Measurements from ENCODE around the gene CLPSL2.

CLPSL2 gene

DNA sequence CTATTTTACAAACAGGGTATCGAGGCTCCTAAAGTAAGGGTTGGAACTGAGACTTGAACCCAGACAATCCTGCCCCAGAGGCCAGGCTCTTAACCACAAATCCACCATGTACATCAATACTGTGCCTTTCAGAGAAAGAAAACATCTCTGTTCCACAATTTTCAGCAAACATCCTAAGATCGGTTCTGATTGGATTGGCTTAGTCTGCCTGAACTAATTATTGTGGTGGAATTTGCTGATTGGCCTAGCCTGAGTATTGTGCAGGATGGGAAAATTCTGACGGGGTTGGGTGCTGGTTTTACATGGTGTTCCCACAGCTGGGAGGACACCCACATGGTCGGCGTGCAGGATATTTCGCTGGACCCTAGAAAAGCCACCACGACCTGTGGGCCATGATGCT is 4.3 kb downstream of the CLPSL2 start, which contains the start of gene CLPSL1:
TSS of gene CLPSL1 (plus strand) at position 301 of the 400 bp plus-strand sequence. CDS start at position 393, 92 bp downstream.
- Histone ChIP-seq H3K4me3 (ENCODE audit: insufficient read length, low read depth) (no peak within 1 kb of the TSS), H3K9ac (ENCODE audit: insufficient read length, low read depth) (peak within 1 kb of the TSS; percentile 4), H3K27me3 (ENCODE audit: insufficient read depth, insufficient read length) (peaks cover 3% of the 10 kb centered on the region), H3K9me3 (ENCODE audit: insufficient read depth, low read length) (no peaks in the 10 kb centered on the region), H3K36me3 (ENCODE audit: insufficient read depth, insufficient read length, low read length) (no peaks in the 10 kb centered on the region), H3K4me1 (ENCODE audit: insufficient read depth, insufficient read length) (no peaks in the 10 kb centered on the region)
- no peak for DNase-seq (ENCODE audit: low read depth, low spot score)
- TF ChIP-seq SUZ12 (IDR thresholded peaks at IDR 0.05; ENCODE audit: extremely low read depth, insufficient read depth, insufficient read length), result no peak
- no peak for TF ChIP-seq YY1 (IDR thresholded peaks at IDR 0.05; ENCODE audit: insufficient read depth, insufficient read length)
- no peak for TF ChIP-seq ZNF274 (IDR thresholded peaks at IDR 0.05; ENCODE audit: low read depth, low read length)

DNA sequence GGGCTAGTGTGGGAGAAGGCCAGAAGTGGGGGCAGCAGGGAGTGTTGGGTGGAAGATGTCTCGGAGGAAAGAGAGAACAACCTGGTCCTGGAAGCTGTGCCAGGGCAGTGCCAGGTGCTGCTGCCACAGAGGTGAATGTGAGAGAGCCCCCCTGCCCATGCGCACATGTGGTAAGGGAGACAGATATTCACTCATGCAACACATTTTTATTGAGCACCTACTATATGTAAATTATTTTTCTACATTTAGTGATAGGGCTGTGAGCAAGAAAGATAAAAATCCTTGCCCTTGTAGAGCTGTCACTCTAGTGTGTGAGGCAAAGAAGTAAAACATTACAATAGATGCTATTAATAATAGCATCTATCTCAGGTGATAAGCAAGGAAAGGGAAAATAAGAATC is 4.9 kb downstream of the CLPSL2 start:
- H3K4me3 ChIP-seq (ENCODE audit: insufficient read length, low read depth), result no peak overlapping the region
- H3K9ac ChIP-seq (ENCODE audit: insufficient read length, low read depth), result no peak overlapping the region
- H3K27me3 ChIP-seq (ENCODE audit: insufficient read depth, insufficient read length), result peaks cover 3% of the 10 kb centered on the region
- TF ChIP-seq ZNF274 (IDR thresholded peaks at IDR 0.05; ENCODE audit: low read depth, low read length) (no peak), YY1 (IDR thresholded peaks at IDR 0.05; ENCODE audit: insufficient read depth, insufficient read length) (no peak), SUZ12 (IDR thresholded peaks at IDR 0.05; ENCODE audit: extremely low read depth, insufficient read depth, insufficient read length) (no peak)
- DNase-seq (ENCODE audit: low read depth, low spot score), result no peak
- no peaks in the 10 kb centered on the region for H3K9me3 ChIP-seq (ENCODE audit: insufficient read depth, low read length)
- no peaks in the 10 kb centered on the region for H3K36me3 ChIP-seq (ENCODE audit: insufficient read depth, insufficient read length, low read length)
- no peaks in the 10 kb centered on the region for H3K4me1 ChIP-seq (ENCODE audit: insufficient read depth, insufficient read length)

DNA sequence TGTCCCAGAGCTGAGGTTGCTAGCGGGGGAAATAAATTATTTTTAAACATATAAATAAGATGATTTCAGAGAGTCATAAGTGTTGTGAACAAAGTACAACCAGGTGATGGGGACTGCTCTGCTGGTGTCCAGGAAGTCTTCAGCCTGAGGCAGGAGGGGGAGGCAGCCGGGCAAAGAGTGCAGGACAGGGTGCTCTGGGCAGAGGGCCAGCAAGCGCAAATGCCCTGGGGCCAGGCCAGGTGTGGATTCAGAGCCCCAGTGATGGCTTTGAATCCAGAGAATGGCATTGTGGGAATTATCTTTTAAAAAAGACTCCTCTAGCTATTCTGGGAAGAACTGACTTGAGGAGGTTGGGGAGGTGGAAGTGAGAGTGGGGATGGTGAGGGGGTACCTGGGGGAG is 6.0 kb downstream of the CLPSL2 start:
- no peak for TF ChIP-seq ZNF274 (IDR thresholded peaks at IDR 0.05; ENCODE audit: low read depth, low read length)
- no peak for TF ChIP-seq SUZ12 (IDR thresholded peaks at IDR 0.05; ENCODE audit: extremely low read depth, insufficient read depth, insufficient read length)
- no peak for TF ChIP-seq YY1 (IDR thresholded peaks at IDR 0.05; ENCODE audit: insufficient read depth, insufficient read length)
- no peak for DNase-seq (ENCODE audit: low read depth, low spot score)
- no peak overlapping the region for H3K9ac ChIP-seq (ENCODE audit: insufficient read length, low read depth)

DNA sequence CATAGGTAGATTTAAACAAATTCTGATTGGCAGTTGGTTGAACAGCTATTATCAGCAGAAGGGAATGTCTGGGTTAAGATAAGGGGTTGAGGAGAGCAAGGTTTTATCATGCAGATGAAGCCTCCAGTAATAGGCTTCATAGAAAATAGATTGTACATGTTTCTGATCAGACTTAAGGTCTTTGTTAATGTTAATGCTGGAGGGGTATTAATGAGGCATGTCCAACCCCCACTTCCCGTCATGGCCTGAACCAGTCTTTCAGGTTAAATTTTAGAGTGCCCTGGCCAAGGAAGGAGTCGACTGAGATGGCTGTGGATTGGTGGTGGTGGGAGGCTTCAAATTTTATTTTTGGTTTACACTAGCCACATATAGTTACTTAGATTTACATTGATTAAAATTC is 7.8 kb downstream of the CLPSL2 start:
- no peak for TF ChIP-seq ZNF274 (IDR thresholded peaks at IDR 0.05; ENCODE audit: low read depth, low read length)
- Histone ChIP-seq H3K4me1 (ENCODE audit: insufficient read depth, insufficient read length) (no peaks in the 10 kb centered on the region), H3K9me3 (ENCODE audit: insufficient read depth, low read length) (no peaks in the 10 kb centered on the region), H3K9ac (ENCODE audit: insufficient read length, low read depth) (no peak overlapping the region), H3K27me3 (ENCODE audit: insufficient read depth, insufficient read length) (no peaks in the 10 kb centered on the region), H3K4me3 (ENCODE audit: insufficient read length, low read depth) (no peak overlapping the region), H3K36me3 (ENCODE audit: insufficient read depth, insufficient read length, low read length) (no peaks in the 10 kb centered on the region)
- DNase-seq (ENCODE audit: low read depth, low spot score), result no peak

More for the DNA sequence above, 6.0 kb downstream of the CLPSL2 start:
- Histone ChIP-seq H3K27me3 (ENCODE audit: insufficient read depth, insufficient read length) (peaks cover under 1% of the 10 kb centered on the region), H3K4me3 (ENCODE audit: insufficient read length, low read depth) (no peak overlapping the region), H3K36me3 (ENCODE audit: insufficient read depth, insufficient read length, low read length) (no peaks in the 10 kb centered on the region), H3K4me1 (ENCODE audit: insufficient read depth, insufficient read length) (no peaks in the 10 kb centered on the region), H3K9me3 (ENCODE audit: insufficient read depth, low read length) (no peaks in the 10 kb centered on the region)

DNA sequence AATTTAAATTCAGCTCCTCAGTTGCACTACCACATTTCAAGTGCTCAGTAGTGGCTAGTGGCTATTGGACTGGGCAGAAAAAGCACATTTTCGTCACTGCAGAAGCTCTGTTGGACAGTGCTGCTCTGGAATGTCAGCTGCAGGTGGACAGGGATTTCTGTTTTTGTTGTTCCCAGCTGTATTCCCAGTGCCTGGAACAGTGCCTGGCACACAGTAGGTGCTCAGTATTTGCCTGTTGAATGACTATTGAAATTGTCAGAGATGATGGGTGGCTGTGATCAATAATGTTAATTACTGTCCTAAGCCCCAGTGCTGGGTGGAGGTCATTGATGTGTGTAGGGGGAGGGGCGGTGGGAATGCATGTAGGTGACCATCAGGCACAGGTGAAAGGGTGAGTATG is 9.9 kb downstream of the CLPSL2 start:
- DNase-seq (ENCODE audit: low read depth, low spot score), result no peak
- H3K9me3 ChIP-seq (ENCODE audit: insufficient read depth, low read length), result no peaks in the 10 kb centered on the region
- no peak overlapping the region for H3K9ac ChIP-seq (ENCODE audit: insufficient read length, low read depth)
- TF ChIP-seq ZNF274 (IDR thresholded peaks at IDR 0.05; ENCODE audit: low read depth, low read length), result no peak
- no peak for TF ChIP-seq YY1 (IDR thresholded peaks at IDR 0.05; ENCODE audit: insufficient read depth, insufficient read length)
- TF ChIP-seq SUZ12 (IDR thresholded peaks at IDR 0.05; ENCODE audit: extremely low read depth, insufficient read depth, insufficient read length), result no peak
- no peak overlapping the region for H3K4me3 ChIP-seq (ENCODE audit: insufficient read length, low read depth)
- no peaks in the 10 kb centered on the region for H3K27me3 ChIP-seq (ENCODE audit: insufficient read depth, insufficient read length)
- no peaks in the 10 kb centered on the region for H3K36me3 ChIP-seq (ENCODE audit: insufficient read depth, insufficient read length, low read length)
- H3K4me1 ChIP-seq (ENCODE audit: insufficient read depth, insufficient read length), result no peaks in the 10 kb centered on the region

DNA sequence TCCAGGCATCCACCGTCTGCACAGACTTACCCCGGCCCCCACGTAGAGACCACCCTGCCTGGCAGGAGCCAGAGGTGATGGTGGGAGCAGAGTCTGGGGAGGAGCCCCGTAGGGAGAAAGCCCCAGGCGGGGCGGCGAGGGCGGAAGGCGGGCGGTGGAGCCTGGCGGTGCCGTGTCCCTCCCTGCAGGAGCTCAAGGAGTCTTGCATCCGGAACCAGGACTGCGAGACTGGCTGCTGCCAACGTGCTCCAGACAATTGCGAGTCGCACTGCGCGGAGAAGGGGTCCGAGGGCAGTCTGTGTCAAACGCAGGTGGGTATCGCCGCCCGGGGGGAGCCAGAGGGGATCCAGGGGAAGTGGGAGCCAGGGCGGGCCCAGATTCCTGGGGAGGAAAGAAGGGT is 10.4 kb downstream of the CLPSL2 start:
- no peak overlapping the region for H3K4me3 ChIP-seq (ENCODE audit: insufficient read length, low read depth)

DNA sequence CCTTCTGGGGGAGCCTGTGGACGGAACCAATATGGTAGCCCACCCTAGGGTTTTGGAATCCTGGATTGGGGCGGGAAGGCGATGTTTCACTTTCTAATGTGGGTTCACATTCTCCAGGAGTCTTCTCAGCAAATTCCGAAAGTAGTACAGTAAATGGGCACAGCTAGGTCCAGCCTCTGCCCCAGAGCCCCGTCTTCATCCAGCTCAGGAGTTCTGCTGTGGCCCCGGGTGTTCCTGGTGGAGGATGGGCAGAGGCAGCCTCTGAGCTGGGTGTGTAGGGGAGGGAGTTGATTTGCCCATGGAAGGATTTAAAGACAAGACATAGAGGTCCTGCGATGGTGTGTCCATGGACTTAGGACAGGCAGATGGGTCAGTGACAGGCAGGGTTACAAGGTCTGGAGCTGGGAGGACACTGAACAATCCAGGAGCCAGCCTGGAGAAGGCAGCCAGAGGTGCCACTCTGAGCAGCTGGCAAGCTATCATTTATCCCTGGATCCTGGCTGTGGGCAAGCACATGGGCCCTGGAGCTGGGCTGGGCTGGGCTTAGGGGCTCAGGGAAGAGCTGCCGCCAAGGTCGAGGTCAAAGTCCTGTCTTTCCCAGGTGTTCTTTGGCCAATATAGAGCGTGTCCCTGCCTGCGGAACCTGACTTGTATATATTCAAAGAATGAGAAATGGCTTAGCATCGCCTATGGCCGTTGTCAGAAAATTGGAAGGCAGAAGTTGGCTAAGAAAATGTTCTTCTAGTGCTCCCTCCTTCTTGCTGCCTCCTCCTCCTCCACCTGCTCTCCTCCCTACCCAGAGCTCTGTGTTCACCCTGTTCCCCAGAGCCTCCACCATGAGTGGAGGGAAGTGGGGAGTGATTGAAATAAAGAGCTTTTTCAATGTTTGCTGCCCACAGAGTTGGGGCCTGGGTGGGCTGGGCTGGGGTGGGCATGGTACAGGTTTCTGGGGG is 11.1 kb downstream of the CLPSL2 start:
- Histone ChIP-seq H3K9ac (ENCODE audit: insufficient read length, low read depth) (no peak overlapping the region), H3K4me3 (ENCODE audit: insufficient read length, low read depth) (no peak overlapping the region), H3K36me3 (ENCODE audit: insufficient read depth, insufficient read length, low read length) (no peaks in the 10 kb centered on the region), H3K27me3 (ENCODE audit: insufficient read depth, insufficient read length) (no peaks in the 10 kb centered on the region), H3K9me3 (ENCODE audit: insufficient read depth, low read length) (no peaks in the 10 kb centered on the region), H3K4me1 (ENCODE audit: insufficient read depth, insufficient read length) (no peaks in the 10 kb centered on the region)
- no peak for TF ChIP-seq SUZ12 (IDR thresholded peaks at IDR 0.05; ENCODE audit: extremely low read depth, insufficient read depth, insufficient read length)
- no peak for TF ChIP-seq ZNF274 (IDR thresholded peaks at IDR 0.05; ENCODE audit: low read depth, low read length)
- no peak for TF ChIP-seq YY1 (IDR thresholded peaks at IDR 0.05; ENCODE audit: insufficient read depth, insufficient read length)
- DNase-seq (ENCODE audit: low read depth, low spot score), result no peak

More for the DNA sequence above, 10.4 kb downstream of the CLPSL2 start:
- H3K4me1 ChIP-seq (ENCODE audit: insufficient read depth, insufficient read length), result no peaks in the 10 kb centered on the region
- no peak for TF ChIP-seq YY1 (IDR thresholded peaks at IDR 0.05; ENCODE audit: insufficient read depth, insufficient read length)
- TF ChIP-seq ZNF274 (IDR thresholded peaks at IDR 0.05; ENCODE audit: low read depth, low read length), result no peak
- TF ChIP-seq SUZ12 (IDR thresholded peaks at IDR 0.05; ENCODE audit: extremely low read depth, insufficient read depth, insufficient read length), result no peak
- no peaks in the 10 kb centered on the region for H3K36me3 ChIP-seq (ENCODE audit: insufficient read depth, insufficient read length, low read length)
- no peaks in the 10 kb centered on the region for H3K9me3 ChIP-seq (ENCODE audit: insufficient read depth, low read length)
- no peak overlapping the region for H3K9ac ChIP-seq (ENCODE audit: insufficient read length, low read depth)
- DNase-seq (ENCODE audit: low read depth, low spot score), result no peak
- H3K27me3 ChIP-seq (ENCODE audit: insufficient read depth, insufficient read length), result no peaks in the 10 kb centered on the region

All from NT2/D1 (cell line).